LNCaP clone FGC (cell line): ENCODE results near the gene RB1.
"Not testable (repeated sequence)": the region's sequence is repeated elsewhere in the genome, so short reads cannot be mapped to it uniquely, and the experiment has no call there.

ENCODE experiments used
- DNase-seq: peaks from one replicate; pipeline ENCODE4 v3.0.0-alpha.2; 2011; ENCODE audit warnings: low read depth
- H3K4me3 ChIP-seq: 2 replicates; pipeline ENCODE4 v1.5.1; 2011; ENCODE audit warnings: mild to moderate bottlenecking, low read depth, low read length, control low read depth
- TF ChIP-seq, protein P1 (sequence below): IDR thresholded peaks from 2 replicates; pipeline ENCODE4 v1.5.1; 2012; ENCODE audit warnings: mild to moderate bottlenecking; ENCODE audit not compliant: control insufficient read depth, insufficient read depth; ENCODE audit errors: extremely low read depth

The RB1 gene

GRCh38 chr13:48411147-48411794 is 107.7 kb downstream of the RB1 start:
- no peak for DNase-seq
- TF ChIP-seq, protein P1, sequence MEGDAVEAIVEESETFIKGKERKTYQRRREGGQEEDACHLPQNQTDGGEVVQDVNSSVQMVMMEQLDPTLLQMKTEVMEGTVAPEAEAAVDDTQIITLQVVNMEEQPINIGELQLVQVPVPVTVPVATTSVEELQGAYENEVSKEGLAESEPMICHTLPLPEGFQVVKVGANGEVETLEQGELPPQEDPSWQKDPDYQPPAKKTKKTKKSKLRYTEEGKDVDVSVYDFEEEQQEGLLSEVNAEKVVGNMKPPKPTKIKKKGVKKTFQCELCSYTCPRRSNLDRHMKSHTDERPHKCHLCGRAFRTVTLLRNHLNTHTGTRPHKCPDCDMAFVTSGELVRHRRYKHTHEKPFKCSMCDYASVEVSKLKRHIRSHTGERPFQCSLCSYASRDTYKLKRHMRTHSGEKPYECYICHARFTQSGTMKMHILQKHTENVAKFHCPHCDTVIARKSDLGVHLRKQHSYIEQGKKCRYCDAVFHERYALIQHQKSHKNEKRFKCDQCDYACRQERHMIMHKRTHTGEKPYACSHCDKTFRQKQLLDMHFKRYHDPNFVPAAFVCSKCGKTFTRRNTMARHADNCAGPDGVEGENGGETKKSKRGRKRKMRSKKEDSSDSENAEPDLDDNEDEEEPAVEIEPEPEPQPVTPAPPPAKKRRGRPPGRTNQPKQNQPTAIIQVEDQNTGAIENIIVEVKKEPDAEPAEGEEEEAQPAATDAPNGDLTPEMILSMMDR = no peak
- H3K4me3 ChIP-seq = peak overlapping the region; percentile 51

DNA sequence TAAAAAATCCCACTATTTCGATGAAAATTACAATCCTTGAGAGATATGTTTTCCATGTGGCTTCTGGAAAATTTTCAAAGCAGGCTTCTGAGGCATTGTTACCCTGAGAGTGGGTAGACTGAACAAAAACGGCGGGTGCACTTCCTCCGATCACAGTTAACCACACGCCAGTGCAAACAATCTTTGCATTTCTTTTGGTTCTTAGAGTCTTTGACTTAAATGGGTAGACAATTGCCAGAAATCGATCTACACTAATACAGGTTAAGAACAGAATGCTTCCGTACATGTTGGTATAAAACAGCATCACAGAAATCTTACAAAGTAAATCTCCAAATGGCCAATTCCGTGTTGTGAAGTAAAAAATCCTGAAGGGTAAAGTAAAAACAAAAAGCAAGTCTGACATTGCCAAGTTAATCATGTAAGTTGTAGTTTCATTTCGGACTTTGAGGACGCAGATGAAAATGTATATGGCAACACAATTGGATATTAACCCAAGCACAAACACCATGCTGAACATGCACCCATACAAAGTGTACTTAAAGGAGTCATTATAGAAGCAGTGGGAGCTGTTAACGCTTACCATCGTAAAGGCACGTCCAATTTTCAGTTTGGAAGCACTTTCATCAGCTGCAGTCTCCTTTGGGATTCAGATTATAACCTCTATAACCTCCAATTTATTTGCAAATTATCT is 108.4 kb downstream of the RB1 start:
- DNase-seq = no peak
- peak overlapping the region; percentile 51 for H3K4me3 ChIP-seq
- TF ChIP-seq, protein P1 = no peak

- peak; percentile 74 for DNase-seq
- peak within 1 kb of the TSS; percentile 51 for H3K4me3 ChIP-seq
- TF ChIP-seq, protein P1 = no peak
Measured at GRCh38 chr13:48412881-48413351, 109.4 kb downstream of the RB1 start, which contains the start of gene LPAR6. LPAR6 (minus strand) TSS chr13:48413113; CDS start chr13:48412423, 690 bp downstream.

- no peak overlapping the region for H3K4me3 ChIP-seq
- no peak for DNase-seq
- TF ChIP-seq, protein P1 = no peak
Measured at GRCh38 chr13:48414501-48414900, 111.0 kb downstream of the RB1 start.

- H3K4me3 ChIP-seq = no peak overlapping the region
- TF ChIP-seq, protein P1 = no peak
Measured at GRCh38 chr13:48415516-48415915, 112.0 kb downstream of the RB1 start.

DNA sequence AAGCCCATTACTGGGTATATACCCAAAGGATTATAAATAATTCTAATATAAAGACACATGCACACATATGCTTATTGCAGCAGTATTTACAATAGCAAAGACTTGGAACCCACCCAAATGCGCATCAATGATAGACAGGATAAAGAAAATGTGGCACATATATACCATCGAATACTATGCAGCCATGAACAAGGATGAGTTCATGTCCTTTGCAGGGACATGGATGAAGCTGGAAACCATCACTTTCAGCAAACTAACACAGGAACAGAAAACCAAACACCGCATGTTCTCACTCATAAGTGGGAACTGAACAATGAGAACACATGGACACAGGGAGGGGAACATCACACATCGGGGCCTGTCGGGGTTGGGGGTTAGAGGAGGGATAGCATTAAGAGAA is 118.5 kb downstream of the RB1 start:
- H3K4me3 ChIP-seq, DNase-seq: not testable (repeated sequence)

More at GRCh38 chr13:48415516-48415915, 112.0 kb downstream of the RB1 start:
- no peak for DNase-seq

- DNase-seq = no peak
- H3K4me3 ChIP-seq = no peak overlapping the region
- TF ChIP-seq, protein P1 = no peak
Measured at GRCh38 chr13:48424212-48424611, 120.7 kb downstream of the RB1 start.
